ENCODE measurements around the gene DDX11. TPM values are rescaled to one million over a fixed set of nuclear protein-coding genes. Genes with fewer than 3 reads are reported as not detected.

The DDX11 gene
- total RNA-seq, 1 experiment from 2014 or later: 191 TPM

DNA sequence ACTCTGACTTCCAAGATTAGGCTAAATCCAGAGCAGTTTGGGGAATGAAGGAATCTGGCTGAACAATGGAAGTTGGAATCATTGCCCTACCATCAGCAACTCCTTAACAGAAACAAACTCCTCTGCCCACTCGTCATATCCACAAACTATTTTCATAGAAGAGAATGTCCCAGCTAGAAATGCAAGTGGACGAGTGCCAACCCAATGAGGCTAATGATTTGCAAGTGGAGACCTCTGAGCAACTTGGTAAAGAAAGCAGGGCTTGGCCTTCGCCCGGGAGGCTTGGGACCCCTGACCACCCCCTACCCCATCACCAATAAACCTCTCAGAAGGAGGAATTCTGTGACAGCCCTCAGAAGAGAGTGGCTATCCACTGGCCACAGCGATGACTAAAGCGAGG is 40.0 kb upstream of the DDX11 start:
- Histone ChIP-seq H2AFZ (no peak overlapping the region), H3K79me2 (ENCODE audit: low read depth) (no peaks in the 10 kb centered on the region), H3K9me3 (ENCODE audit: insufficient read depth, low read depth) (no peaks in the 10 kb centered on the region), H4K20me1 (ENCODE audit: insufficient read depth) (no peaks in the 10 kb centered on the region), H3K27ac (no peak overlapping the region), H3K36me3 (ENCODE audit: low read depth) (no peaks in the 10 kb centered on the region), H3K4me2 (0 out of 2 replicates have a peak overlapping the region, but pooled peaks have one; percentile 59), H3K27me3 (ENCODE audit: insufficient read depth, low read depth) (no peaks in the 10 kb centered on the region), H3K4me1 (replicated peaks; ENCODE audit: insufficient read depth) (peaks cover 77% of the 10 kb centered on the region), H3K9me2 (ENCODE audit: insufficient read depth) (no peaks in the 10 kb centered on the region), H3F3A (ENCODE audit: insufficient read depth, low read depth) (peaks cover 38% of the 10 kb centered on the region), H3K4me3 (no peak overlapping the region)
- intact Hi-C loops (cut with micrococcal nuclease; ENCODE audit: unreplicated experiment): no loop called here
- no TSS peak for BruUV-seq (replicated peaks)
- TF ChIP-seq EZH2 (IDR thresholded peaks at IDR 0.05; ENCODE audit: low read depth): no peak
- no peak for TF ChIP-seq CTCF (conservative IDR thresholded peaks at IDR 0.05)
- no peak for DNase-seq
- ChIA-PET POLR2A (ENCODE audit: unreplicated experiment) (interaction anchor here (0.6 kb wide), 1 partner anchor 10 kb away, joined by 7 read pairs; no protein-coding TSS in a partner anchor), CTCF (no interaction called here)

GRCh38 chr12:31034372-31034771 is 39.3 kb upstream of the DDX11 start:
- intact Hi-C loops (cut with micrococcal nuclease; ENCODE audit: unreplicated experiment): no loop called here
- Histone ChIP-seq H3K4me2 (0 out of 2 replicates have a peak overlapping the region, but pooled peaks have one; percentile 59), H3K79me2 (ENCODE audit: low read depth) (no peaks in the 10 kb centered on the region), H3K36me3 (ENCODE audit: low read depth) (no peaks in the 10 kb centered on the region), H3K27me3 (ENCODE audit: insufficient read depth, low read depth) (no peaks in the 10 kb centered on the region), H4K20me1 (ENCODE audit: insufficient read depth) (no peaks in the 10 kb centered on the region), H3K27ac (no peak overlapping the region), H3K4me3 (no peak overlapping the region), H3K9me2 (ENCODE audit: insufficient read depth) (no peaks in the 10 kb centered on the region), H2AFZ (no peak overlapping the region), H3K9me3 (ENCODE audit: insufficient read depth, low read depth) (no peaks in the 10 kb centered on the region), H3K4me1 (replicated peaks; ENCODE audit: insufficient read depth) (peaks cover 72% of the 10 kb centered on the region), H3F3A (ENCODE audit: insufficient read depth, low read depth) (peaks cover 36% of the 10 kb centered on the region)
- ChIA-PET CTCF (no interaction called here), POLR2A (ENCODE audit: unreplicated experiment) (interaction anchor here (0.5 to 0.7 kb wide), 3 partner anchors 29 to 788 kb away, joined by 5 to 15 read pairs (median 10); no protein-coding TSS in a partner anchor)
- DNase-seq: peak in 1 of 2 experiments; percentile 17
- TF ChIP-seq CTCF (conservative IDR thresholded peaks at IDR 0.05): no peak
- TF ChIP-seq EZH2 (IDR thresholded peaks at IDR 0.05; ENCODE audit: low read depth): no peak
- no TSS peak for BruUV-seq (replicated peaks)

GRCh38 chr12:31035226-31035625 is 38.4 kb upstream of the DDX11 start:
- Histone ChIP-seq H3K27ac (no peak overlapping the region), H3K4me3 (no peak overlapping the region), H3K9me3 (ENCODE audit: insufficient read depth, low read depth) (no peaks in the 10 kb centered on the region), H3F3A (ENCODE audit: insufficient read depth, low read depth) (peaks cover 28% of the 10 kb centered on the region), H3K9me2 (ENCODE audit: insufficient read depth) (no peaks in the 10 kb centered on the region), H3K79me2 (ENCODE audit: low read depth) (no peaks in the 10 kb centered on the region), H2AFZ (no peak overlapping the region), H3K4me2 (peak overlapping the region; percentile 59; the same call in 1 of the 2 replicates), H3K4me1 (replicated peaks; ENCODE audit: insufficient read depth) (peaks cover 64% of the 10 kb centered on the region), H3K27me3 (ENCODE audit: insufficient read depth, low read depth) (no peaks in the 10 kb centered on the region), H4K20me1 (ENCODE audit: insufficient read depth) (no peaks in the 10 kb centered on the region), H3K36me3 (ENCODE audit: low read depth) (no peaks in the 10 kb centered on the region)
- TF ChIP-seq EZH2 (IDR thresholded peaks at IDR 0.05; ENCODE audit: low read depth): no peak
- TF ChIP-seq CTCF (conservative IDR thresholded peaks at IDR 0.05): no peak
- no peak for DNase-seq
- BruUV-seq (replicated peaks): no TSS peak
- POLR2A ChIA-PET (ENCODE audit: unreplicated experiment): interaction anchor here (0.6 kb wide), 1 partner anchor 139 kb away, joined by 5 read pairs; no protein-coding TSS in a partner anchor
- CTCF ChIA-PET: no interaction called here
- intact Hi-C loops (cut with micrococcal nuclease; ENCODE audit: unreplicated experiment): no loop called here
